Kidney epithelial cell (primary cell): ENCODE measurements around the gene PTPRA. TPM values are rescaled to one million over a fixed set of nuclear protein-coding genes. Genes with fewer than 3 reads are reported as not detected.
"Not testable (repeated sequence)": the region's sequence is repeated elsewhere in the genome, so short reads cannot be mapped to it uniquely, and the experiment has no call there.

Experiments
- DNase-seq: peaks from one replicate; pipeline ENCODE4 v3.0.0-alpha.2; 2010; ENCODE audit warnings: low read depth
- H3K27me3 ChIP-seq: 2 replicates; pipeline ENCODE4 v1.6.0; 2011; ENCODE audit warnings: low read length; ENCODE audit not compliant: control insufficient read depth, insufficient read depth
- H3K36me3 ChIP-seq: 2 replicates; pipeline ENCODE4 v1.5.1; 2011; ENCODE audit warnings: low read length; ENCODE audit not compliant: control insufficient read depth, insufficient read depth
- H3K4me3 ChIP-seq: 2 replicates; pipeline ENCODE4 v1.5.1; 2011; ENCODE audit warnings: low read depth, mild to moderate bottlenecking, control low read depth, low read length
- CTCF ChIP-seq: IDR thresholded peaks from 2 replicates; pipeline ENCODE4 v1.5.1; 2011; ENCODE audit warnings: mild to moderate bottlenecking, moderate library complexity, low read length, control low read depth, inconsistent platforms; ENCODE audit not compliant: insufficient read depth, poor library complexity, severe bottlenecking
- total RNA-seq: library from RNA; depleted of rRNA; stranded (reverse); fragments of >200 nt; gene quantifications from 2 replicates; pipeline ENCODE4 v1.2.3, GENCODE V29; 2015

PTPRA gene
- total RNA-seq, 1 donor from 2014 or later, result 48.6 TPM

- no peak overlapping the region for H3K4me3 ChIP-seq
- TF ChIP-seq CTCF, result no peak
- DNase-seq, result no peak
Observed at GRCh38 chr20:3047486-3048419, 174.5 kb downstream of the PTPRA start.

GRCh38 chr20:3051385-3052019 is 178.2 kb downstream of the PTPRA start:
- TF ChIP-seq CTCF, result no peak
- DNase-seq, result no peak

More at GRCh38 chr20:3047486-3048419, 174.5 kb downstream of the PTPRA start:
- Histone ChIP-seq H3K27me3 (no peaks in the 10 kb centered on the region), H3K36me3 (peaks cover 6% of the 10 kb centered on the region)

GRCh38 chr20:3059489-3059888 is 186.2 kb downstream of the PTPRA start:
- Histone ChIP-seq H3K27me3 (no peaks in the 10 kb centered on the region), H3K36me3 (no peaks in the 10 kb centered on the region), H3K4me3 (no peak overlapping the region)
- no peak for TF ChIP-seq CTCF
- DNase-seq, result no peak

More at GRCh38 chr20:3051385-3052019, 178.2 kb downstream of the PTPRA start:
- Histone ChIP-seq H3K36me3 (peaks cover 6% of the 10 kb centered on the region), H3K27me3 (no peaks in the 10 kb centered on the region), H3K4me3 (no peak overlapping the region)

- not testable (repeated sequence) for DNase-seq, H3K36me3 ChIP-seq, H3K27me3 ChIP-seq, H3K4me3 ChIP-seq
Observed at GRCh38 chr20:3064119-3064518, 190.8 kb downstream of the PTPRA start.

- DNase-seq, result no peak
- no peak for TF ChIP-seq CTCF
- H3K36me3 ChIP-seq, result no peaks in the 10 kb centered on the region
Observed at GRCh38 chr20:3067139-3068014, 194.1 kb downstream of the PTPRA start.

More at GRCh38 chr20:3067139-3068014, 194.1 kb downstream of the PTPRA start:
- Histone ChIP-seq H3K4me3 (no peak overlapping the region), H3K27me3 (peaks cover 13% of the 10 kb centered on the region)
